HG02970 (cell line): ENCODE data around the gene PTGDR2.

ENCODE experiments used
- ATAC-seq: cut with Tn5 transposase; IDR thresholded peaks from one replicate; pipeline ENCODE4 v1.9.1; 2021; ENCODE audit warnings: mild to moderate bottlenecking, moderate library complexity, moderate number of reproducible peaks; ENCODE audit not compliant: unreplicated experiment, low FRiP score

PTGDR2 gene

DNA sequence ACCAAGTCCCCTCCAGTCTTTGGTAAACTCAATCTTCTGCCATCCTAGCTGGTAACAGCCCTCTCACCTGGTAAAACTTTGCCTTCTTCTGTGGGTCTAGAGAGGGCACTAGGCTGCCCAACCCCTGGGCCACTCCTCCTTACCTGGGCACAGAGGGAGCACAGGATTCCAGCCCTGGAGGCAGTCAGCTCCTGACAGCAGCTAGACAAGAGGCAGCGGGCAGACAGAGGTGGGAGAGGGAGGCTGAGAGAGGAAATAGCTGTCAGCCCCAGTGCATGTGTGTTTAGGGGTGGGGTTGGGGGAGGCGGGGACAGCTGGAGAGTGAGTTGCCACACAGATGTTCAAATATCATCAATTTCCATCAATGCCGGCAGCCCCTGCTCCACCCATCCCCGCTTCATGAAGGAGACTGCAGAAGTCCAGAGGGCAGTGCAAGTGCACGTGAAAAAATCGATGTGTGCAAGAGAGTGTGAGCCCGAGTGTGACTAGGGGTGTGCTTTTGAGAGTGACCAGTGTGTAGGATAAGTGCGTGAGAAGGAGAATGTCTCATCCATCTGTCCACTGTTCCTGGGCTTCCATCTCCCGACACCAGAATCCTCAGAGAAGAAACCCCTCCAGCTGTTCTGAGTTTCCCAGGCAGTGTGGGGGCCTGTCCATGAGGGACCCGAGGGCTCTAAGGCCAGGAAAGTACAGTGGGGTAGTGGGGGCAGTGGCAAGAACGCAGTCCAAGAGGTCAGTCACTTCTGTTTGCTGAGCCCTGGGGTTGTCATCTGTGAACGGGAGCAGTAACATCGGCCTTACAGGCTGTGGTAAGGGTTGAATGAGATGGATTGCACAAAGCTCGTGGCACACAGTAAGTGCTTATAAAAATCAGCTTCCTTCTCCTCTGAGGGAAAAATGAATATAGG lies at the start of gene PTGDR2:
TSS of gene PTGDR2 (minus strand) at position 225 of the 908 bp plus-strand sequence. CDS start 2,228 bp downstream, outside the sequence.
- no peak for ATAC-seq

DNA sequence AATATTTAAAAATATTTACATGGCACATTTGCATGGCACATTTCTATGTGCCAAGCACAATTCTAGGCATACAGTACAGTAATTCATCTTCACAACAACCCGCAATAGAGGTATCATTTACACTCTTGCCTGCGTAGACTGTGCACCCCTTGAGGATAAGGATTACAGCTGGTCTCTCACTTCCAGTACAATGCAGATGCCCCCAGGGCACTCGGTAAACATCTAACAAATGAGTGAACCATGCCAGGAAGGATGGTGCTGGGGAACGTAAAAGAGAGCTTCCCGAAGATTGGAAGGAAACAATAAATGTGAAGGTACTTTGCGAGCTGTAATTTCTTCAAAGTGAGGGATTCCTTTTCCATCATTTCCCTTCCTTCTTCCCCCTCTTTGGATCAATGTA lies 49.3 kb upstream of the PTGDR2 start:
- ATAC-seq: no peak

DNA sequence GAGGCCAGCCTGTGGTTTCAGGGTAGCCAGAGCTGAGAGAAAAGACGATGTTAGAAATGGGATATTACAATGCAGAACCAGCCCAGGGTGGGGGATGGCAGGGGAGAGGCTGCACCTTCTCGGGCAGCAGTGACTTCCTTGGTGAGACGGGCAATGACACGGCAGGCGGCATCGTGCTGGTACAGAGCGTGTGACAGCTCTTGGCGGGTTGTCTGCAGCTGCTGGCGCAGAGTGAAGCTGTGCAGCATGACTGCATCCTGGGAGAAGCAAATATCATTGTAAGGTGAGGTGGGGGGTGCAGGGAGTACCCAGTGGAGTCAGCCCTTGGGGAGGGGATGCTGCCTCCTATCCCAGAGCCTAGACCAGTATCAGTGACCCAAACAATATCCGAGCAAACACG lies 46.9 kb upstream of the PTGDR2 start:
- ATAC-seq: no peak

DNA sequence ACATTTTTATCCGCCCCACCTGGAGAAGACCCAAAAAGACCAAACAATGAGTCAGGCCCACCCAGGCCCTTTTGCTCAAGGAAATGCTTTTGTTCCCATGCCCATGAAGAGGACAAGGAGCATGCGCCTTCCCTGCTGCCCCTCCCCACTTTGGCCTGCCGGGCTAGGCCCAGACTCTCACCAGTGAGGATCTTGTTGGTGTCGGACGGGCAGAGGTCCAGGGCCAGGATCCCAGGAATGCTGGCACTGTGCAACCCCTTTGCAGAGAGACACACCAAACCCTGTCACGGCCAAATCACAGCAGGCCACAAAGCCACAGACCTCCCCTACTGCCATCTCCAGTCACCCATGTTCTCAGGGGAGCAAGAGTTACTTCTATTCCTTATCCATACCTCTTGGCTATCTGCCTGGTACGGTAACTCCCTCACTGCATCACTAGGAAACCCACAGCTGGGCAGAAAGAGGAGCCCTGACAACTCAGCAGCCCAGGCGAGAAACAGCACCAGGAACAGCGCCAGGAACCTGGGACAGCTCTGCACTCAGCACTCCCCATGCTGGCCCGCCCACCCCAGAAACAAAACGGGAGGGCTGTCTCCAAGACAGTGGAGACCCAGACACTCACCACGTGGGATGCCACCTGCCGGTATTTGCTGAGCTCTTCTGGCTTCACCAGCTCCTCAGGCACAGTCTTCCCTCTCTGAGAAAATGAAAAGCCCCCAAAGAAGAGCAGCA lies 45.1 kb upstream of the PTGDR2 start:
- no peak for ATAC-seq

DNA sequence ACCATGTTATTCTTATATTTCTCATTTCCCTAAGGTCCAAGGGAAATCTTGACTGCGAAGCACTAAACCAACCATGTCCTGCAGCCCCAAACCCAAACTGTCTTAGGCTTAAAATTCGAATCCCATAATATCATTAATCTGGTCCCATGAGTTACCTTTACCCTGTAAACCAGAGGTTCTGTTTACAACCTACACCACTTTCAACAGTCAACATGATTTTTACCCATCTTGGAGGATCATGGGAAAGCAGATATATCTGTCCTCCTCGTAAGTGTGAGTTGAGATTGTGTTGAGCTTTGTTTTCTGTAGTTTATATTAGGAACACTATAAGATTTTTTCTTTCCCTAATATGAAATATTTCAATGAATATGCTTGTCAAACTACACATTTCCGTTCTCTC lies 44.2 kb upstream of the PTGDR2 start:
- no peak for ATAC-seq

DNA sequence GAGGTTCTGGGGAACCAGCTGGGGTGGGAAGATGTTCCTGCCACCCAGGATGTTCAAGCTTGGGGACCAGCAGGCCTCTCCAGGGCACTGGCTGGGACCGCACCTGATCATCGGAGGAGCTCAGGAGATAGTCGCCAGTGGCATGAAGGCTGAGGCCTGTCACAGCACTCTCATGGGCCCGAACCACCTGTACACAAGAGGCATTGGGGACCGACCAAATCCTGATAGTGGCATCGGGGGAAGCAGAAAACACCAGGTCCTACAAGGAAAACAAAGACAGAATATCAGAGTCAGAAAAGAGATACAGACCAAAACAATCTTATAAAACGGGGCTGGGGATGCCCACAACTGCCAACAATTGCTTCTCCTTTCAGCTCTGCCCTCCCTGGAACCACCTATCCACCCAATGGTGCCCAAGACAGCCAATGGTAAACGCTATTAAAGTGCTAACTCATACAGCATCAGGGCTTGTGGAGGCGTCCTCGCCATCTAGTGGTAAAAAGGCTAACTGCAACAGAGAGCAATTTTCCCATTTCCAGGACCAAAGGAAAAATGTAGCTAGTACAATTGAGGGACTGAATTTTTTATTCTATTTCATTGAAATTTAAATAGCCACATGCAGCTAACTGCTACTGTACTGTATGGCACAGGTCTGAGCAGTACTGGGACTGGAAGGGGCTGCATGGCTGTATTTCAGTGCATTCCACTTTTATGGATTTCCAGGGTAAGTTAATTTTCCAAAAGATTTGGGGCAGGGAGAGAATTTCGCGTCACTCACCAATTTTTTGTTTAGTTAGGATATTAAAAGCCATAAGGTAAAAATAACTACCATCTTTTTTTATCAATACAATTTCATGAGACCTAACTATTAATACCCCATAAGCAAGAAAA lies 43.5 kb upstream of the PTGDR2 start:
- ATAC-seq: no peak

DNA sequence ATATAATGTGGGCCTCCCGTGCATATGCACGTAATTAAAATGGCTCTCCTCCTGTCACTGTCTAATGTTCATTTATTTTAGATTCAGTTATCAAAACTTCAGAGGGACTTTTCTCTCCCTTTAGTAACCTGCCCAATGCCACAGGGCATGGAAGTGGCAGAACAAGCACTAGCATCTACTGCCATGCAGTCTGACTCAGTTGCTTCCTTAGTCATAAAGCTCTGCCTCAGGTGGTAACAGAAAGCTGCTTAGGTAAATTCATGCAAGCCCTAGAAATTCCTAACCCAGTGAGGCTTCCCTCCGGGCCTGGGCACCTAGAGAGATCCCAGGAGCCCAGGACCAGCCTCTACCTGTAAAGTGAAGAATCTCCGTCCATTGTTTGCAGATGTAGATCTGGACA lies 41.7 kb upstream of the PTGDR2 start:
- ATAC-seq: no peak

DNA sequence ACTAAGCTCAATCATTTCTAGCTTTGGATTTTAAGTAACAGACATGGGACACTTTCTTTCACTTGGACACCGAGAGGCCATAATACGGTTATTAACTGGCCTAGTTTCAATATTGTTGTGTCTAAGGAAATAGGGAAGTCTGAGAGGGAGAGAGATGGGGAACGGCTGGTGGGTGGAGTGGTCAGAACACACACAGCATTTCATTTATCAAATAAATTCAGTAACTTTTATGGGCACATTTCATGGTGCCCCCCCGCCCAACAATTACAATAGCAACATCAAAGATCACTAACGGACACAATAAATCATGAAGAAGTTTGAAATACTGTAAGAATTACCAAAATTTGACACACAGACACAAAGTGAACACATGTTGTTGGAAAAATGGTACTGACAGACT lies 39.9 kb upstream of the PTGDR2 start:
- ATAC-seq: no peak

DNA sequence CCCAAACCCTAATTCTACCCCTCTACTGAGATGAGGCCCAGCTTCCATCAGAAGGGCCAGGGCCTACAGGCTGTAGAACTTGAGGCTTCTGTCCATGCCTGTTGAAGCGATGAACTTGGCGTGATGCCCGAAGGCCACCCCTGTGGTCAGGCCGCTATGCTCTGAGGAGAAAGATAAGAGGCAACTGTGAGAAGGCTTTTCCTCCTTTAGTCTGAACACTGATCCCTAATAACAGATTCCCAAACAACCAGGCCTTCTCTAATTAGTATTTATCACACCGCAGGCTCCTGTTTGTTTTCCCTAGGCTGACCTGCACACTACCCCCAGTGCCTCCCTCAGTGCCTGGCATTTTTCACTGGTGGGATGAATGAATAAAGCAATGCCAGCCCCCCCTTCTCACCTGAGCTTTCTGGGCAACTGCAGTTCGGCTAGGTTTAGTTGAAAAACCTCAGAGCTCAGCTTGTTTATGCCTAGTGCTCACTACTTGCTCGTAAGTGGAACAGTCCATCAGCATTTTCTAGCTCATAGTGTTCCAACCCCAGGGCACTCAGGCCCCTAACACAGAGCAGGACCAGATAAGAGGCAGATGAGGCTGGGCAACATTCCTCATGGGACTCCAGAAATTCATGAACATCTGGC lies 35.5 kb upstream of the PTGDR2 start:
- ATAC-seq: no peak

DNA sequence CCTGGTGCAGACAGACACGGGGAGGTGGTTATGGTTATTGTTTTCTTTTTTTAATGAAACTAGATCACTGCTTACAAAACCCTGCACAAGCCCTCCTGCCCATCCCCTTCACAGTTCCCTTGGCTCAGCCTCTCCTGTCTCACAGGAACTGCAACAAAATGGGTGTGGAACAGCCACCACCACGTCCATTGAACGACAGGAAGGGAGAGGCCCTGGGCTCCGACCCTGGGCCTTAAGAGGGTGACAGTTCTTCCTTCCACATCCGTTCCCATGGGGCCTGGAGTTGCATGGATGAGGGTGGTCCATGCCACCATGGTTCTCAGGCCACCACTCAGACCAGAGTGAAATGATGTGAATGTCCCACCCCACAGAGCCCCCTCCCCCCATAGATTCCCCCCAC lies 34.9 kb upstream of the PTGDR2 start:
- no peak for ATAC-seq

DNA sequence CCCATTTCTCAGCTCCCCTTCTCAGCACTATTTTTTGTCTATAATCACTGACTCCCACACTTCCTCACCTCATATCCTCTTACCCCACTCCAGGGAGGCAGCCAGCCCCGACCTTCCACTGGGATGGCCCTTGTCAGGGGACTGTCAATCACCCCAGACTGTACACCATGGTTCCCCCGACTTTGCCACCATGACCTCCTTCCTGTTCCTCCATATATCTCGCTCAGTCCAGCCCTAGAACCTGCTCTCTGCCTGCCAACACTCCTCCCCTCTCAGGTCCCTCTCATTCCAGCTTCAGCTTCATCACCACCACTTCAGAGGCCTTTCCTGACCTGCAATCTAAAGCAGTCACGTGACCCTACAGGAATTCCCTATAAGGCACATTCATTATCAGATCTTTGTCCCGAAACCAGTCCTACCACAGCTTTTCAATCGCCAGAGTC lies 34.1 kb upstream of the PTGDR2 start:
- no peak for ATAC-seq

DNA sequence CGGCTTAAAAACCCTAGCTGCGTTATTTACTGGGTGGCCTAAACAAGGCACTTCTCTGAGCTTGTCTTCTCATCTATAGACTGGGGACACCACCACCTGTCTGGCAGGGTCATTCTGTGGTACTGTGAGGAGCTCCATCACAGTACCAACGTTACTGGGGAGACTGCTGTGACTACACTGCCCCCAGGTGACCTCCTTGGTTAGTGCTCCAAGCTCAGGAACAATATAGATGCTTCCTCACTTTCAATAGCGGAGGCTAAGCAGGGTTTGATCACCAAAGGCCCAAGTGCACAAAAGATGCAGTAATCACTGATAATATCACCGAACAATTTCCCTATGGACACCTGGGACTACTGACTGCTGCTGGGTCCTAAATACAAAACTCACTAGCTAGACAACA lies 31.8 kb upstream of the PTGDR2 start:
- no peak for ATAC-seq

DNA sequence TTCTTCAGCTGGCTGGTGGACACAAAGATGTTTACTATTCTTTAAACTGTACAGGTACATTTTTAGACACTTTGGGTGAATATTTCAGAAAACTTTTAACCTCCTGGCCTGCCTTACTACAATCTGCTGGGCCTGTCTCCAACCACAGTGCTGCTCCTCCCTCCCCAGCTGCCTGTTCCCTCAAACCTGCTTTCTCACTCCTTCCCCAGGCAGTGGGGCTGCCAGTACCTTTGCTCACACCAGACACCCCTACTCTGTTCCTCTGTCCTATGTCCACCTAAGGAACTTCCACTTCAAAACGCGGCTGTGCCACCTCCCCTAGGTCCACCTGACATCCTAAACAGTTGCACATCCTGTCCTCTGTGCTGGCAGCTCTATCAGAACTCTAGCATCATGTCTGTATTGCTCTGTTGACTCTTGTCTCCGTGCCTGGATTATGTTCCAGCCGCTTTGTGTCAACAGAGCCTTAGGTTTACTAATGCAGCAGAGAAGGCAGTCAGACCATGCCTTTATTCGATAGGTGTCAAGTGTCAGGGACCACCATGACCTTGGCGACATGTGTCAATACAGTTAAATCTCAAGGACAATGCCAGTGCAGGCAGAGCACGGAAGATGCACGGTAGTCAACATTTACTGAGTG lies 25.0 kb upstream of the PTGDR2 start:
- ATAC-seq: no peak

DNA sequence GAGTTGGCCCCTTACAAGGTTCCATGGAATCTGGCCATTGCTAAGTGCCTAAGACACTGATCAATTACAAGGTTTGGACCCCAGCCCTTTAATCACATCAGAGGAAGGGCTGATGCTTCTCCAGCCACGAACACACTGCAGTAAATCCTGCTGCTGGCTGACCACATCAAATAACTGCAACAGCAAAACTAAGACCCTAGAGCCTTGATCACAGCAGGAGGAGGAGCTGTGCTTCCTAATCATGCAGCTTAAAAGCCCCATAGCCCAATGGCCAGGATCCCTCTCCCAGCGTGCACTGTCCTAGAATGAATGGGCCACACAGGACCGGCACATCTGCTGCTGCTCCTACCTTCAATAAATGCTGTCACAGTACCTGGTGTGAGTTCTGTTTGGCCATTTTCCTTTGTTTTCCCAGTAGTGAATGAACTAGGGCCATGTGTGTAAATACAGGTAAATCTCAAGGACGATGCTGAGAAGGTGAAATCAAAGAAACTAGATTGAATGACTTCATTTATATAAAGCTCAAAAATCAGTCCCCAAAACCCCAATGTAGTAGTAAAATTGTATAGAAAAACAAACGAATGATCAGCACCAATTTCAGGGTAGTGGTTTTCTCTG lies 24.3 kb upstream of the PTGDR2 start:
- no peak for ATAC-seq

DNA sequence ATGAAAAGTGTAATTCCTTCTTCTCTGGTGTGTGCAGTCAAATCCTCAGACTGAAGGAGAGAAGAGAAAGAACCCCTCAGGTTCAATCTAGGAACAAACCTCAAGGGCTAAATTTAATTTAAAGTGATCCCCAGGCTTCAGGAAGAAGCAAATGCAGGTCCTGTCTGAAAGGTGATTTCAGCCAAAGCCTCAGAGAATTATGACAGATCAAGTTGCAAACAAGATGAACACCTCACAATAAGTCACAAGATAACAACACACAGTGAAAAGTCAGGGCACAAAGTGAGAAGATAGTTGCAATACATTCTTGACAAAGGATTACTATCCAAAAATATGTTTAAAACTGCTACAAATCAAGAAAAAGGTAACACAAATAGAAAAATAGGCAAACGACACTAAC lies 23.4 kb upstream of the PTGDR2 start:
- ATAC-seq: no peak

DNA sequence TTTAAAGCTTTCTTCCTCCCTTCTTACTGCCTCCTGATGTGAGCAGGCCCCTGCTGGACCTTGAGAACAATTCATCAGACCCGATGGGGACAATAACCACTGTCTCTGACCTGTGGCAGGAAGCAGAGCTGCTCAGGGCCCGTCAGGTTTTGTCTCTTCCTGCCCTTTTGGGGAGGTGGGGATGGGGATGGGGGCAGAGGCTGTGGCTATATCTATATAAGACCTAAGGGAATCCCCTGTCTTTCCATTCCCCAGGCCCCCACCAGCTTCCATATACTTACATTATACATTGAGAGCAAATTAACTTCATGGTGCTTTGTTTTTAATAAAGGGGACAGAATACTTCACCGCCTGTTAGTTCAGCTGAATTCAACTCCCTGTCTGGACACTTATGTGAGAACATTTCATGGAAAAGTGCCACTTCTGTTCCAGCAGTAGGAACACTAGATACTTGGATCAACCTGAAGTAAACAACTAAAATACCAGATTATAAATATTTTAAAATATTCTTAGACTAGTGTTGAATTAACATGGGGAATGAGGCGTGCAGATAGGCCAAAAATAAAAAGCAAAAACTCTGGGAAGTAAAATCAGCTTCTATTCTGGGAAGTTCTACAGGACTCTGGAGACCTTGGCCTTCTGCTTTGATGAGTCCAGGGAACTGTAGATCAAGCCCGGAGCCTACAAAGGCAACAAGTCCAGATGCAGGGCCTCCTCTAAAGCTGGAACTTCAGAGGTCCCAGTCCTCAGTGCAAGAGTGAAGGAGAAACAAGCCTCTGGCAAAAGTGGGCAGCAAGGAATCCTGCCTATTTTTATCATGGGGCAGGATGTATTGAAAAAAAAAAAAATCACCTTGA lies 22.7 kb upstream of the PTGDR2 start:
- no peak for ATAC-seq

DNA sequence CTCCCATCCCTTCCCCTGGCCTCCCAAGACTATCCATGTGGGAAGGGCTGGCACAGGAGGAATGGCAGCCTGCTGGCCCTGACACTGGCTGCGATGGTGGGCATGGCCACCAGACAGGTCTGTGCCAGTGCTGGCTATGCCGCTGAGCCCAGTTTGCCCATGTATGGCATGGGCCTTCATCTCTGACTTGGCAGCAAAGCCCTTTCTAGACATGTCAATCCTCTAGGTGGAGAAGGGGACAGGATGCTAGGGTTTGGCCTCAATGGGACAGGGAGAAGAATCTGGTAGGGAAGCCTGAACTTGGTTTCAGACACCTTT lies 20.4 kb upstream of the PTGDR2 start:
- no peak for ATAC-seq

DNA sequence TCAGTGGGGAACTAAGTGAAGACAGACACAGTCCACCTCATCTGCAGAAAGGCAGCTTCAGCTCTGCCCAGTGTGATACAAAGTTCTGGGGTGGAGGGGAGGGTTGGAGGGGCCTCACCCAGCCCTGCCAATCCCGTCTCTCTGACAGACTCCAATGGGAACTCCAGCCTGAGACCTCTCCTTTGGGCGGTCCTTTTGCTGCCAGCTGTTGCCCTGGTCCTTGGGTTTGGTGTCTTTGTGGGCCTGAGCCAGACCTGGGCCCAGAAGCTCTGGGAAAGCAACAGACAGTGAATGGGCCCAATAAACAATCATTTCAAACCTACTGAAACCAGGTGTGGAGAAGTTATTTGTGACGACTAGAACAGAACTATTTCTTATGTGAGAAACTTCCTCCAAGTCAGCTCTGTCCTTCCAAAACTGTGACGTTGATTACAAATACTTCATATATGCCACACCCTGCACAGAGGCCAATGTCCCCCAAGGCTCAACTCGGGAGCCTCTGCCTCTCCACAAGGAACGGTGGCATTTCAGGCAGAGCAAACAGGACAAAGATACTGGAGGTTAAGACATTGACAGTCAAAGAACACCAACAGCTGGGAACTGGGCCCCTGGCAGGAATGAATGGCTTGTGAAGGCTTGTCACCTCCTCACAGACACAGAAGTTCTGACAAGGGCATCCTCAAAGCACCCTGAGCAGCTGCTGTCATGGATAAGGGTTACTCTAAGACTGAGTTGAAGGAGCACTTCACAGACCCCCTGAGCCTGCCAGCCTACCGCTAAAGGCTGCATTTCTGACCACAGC lies 19.8 kb upstream of the PTGDR2 start:
- ATAC-seq: no peak
